ENCODE measurements around the gene C19orf33. TPM values are rescaled to one million over a fixed set of nuclear protein-coding genes. Genes with fewer than 3 reads are reported as not detected.

Gene C19orf33
- total and polyA plus RNA-seq, 10 donors: 3.2 to 53.6 (median 5.3) TPM; not detected in 2

- 72 to 82% (median 73%) methylated on average over 17 of the region's 17 CpGs for WGBS, 5 donors
- no peaks in the 10 kb centered on the region for H3K27me3 ChIP-seq (replicated peaks in 1 of 7)
- H3K9me3 ChIP-seq: no peaks in the 10 kb centered on the region
- peaks cover 34 to 97% (median 72%) of the 10 kb centered on the region in 6 donors for H3K4me1 ChIP-seq
- TF ChIP-seq, protein P1, sequence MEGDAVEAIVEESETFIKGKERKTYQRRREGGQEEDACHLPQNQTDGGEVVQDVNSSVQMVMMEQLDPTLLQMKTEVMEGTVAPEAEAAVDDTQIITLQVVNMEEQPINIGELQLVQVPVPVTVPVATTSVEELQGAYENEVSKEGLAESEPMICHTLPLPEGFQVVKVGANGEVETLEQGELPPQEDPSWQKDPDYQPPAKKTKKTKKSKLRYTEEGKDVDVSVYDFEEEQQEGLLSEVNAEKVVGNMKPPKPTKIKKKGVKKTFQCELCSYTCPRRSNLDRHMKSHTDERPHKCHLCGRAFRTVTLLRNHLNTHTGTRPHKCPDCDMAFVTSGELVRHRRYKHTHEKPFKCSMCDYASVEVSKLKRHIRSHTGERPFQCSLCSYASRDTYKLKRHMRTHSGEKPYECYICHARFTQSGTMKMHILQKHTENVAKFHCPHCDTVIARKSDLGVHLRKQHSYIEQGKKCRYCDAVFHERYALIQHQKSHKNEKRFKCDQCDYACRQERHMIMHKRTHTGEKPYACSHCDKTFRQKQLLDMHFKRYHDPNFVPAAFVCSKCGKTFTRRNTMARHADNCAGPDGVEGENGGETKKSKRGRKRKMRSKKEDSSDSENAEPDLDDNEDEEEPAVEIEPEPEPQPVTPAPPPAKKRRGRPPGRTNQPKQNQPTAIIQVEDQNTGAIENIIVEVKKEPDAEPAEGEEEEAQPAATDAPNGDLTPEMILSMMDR (IDR thresholded peaks at IDR 0.05 in 8 of 11, conservative IDR thresholded peaks at IDR 0.05 in 3 of 11): no peak
- TF ChIP-seq POLR2AphosphoS5 (IDR thresholded peaks at IDR 0.05): peak in 2 of 3 donors; percentile 46 to 48
- DNase-seq: no peak
- H3K27ac ChIP-seq: peak overlapping the region; percentile 23 to 82 (median 75)
- intact Hi-C loops (cut with DNase I; ENCODE audit: low total_unique reads): no loop called here
- no peak overlapping the region for H3K4me3 ChIP-seq
- peaks cover 0 to 30% (median 0%) of the 10 kb centered on the region in 6 donors for H3K36me3 ChIP-seq
These were observed 23.8 kb upstream of the C19orf33 start for GRCh38 chr19:38280030-38280921.

GRCh38 chr19:38281811-38282566 lies 22.1 kb upstream of the C19orf33 start:
- Histone ChIP-seq H3K27ac (peak overlapping the region in 7 of 8 donors; percentile 16 to 82 (median 76)), H3K4me1 (peaks cover 29 to 93% (median 69%) of the 10 kb centered on the region in 6 donors), H3K4me3 (no peak overlapping the region), H3K36me3 (peaks cover 0 to 47% (median 0%) of the 10 kb centered on the region in 6 donors), H3K27me3 (replicated peaks in 1 of 7) (no peaks in the 10 kb centered on the region), H3K9me3 (no peaks in the 10 kb centered on the region)
- 65 to 74% (median 73%) methylated on average over 7 of the region's 7 CpGs for WGBS, 5 donors
- TF ChIP-seq POLR2A (IDR thresholded peaks at IDR 0.05) (no peak), POLR2AphosphoS5 (IDR thresholded peaks at IDR 0.05) (no peak)
- TF ChIP-seq, protein P1 (IDR thresholded peaks at IDR 0.05 in 8 of 11, conservative IDR thresholded peaks at IDR 0.05 in 3 of 11): no peak
- intact Hi-C loops (cut with DNase I; ENCODE audit: low total_unique reads): no loop called here
- DNase-seq: no peak

GRCh38 chr19:38283271-38283670 lies 20.8 kb upstream of the C19orf33 start:
- TF ChIP-seq, protein P1 (IDR thresholded peaks at IDR 0.05 in 8 of 11, conservative IDR thresholded peaks at IDR 0.05 in 3 of 11): no peak
- TF ChIP-seq POLR2AphosphoS5 (IDR thresholded peaks at IDR 0.05): no peak
- no peak for TF ChIP-seq POLR2A (IDR thresholded peaks at IDR 0.05)
- intact Hi-C loops (cut with DNase I; ENCODE audit: low total_unique reads): no loop called here
- Histone ChIP-seq H3K27ac (peak overlapping the region in 5 of 8 donors; percentile 44 to 76 (median 62)), H3K36me3 (peaks cover 0 to 60% (median 3%) of the 10 kb centered on the region in 6 donors), H3K9me3 (no peaks in the 10 kb centered on the region), H3K4me3 (no peak overlapping the region), H3K27me3 (replicated peaks in 1 of 7) (no peaks in the 10 kb centered on the region), H3K4me1 (peaks cover 26 to 97% (median 73%) of the 10 kb centered on the region in 6 donors)
- no peak for DNase-seq
- 88 to 92% (median 89%) methylated on average over 8 of the region's 8 CpGs for WGBS, 5 donors

Measured in spleen (tissue), 11 donors.